Testis (tissue), 3 donors: ENCODE measurements around the gene MLPH. TPM values are rescaled to one million over a fixed set of nuclear protein-coding genes. Genes with fewer than 3 reads are reported as not detected.

Experiments used
- DNase-seq: peaks from one replicate; pipeline ENCODE4 v3.0.0-alpha.2; 2019
- H3K27ac ChIP-seq, 2 donors: fragments of 200-600 bp; sonication (generic); one replicate each; pipeline ENCODE4 v1.5.1; 2019
- H3K27me3 ChIP-seq: fragments of 200-600 bp; sonication (generic); one replicate; pipeline ENCODE4 v1.5.1; 2019
- H3K36me3 ChIP-seq: fragments of 200-600 bp; sonication (generic); one replicate; pipeline ENCODE4 v1.5.1; 2017; ENCODE audit warnings: low read depth; ENCODE audit errors: missing control alignments
- H3K4me1 ChIP-seq: fragments of 200-600 bp; sonication (generic); one replicate; pipeline ENCODE4 v1.5.1; 2019
- H3K4me3 ChIP-seq, 2 donors: fragments of 200-600 bp; sonication (generic); one replicate each; pipeline ENCODE4 v1.5.1; 2017 to 2019
- H3K9me3 ChIP-seq: fragments of 200-600 bp; sonication (generic); one replicate; pipeline ENCODE4 v1.5.1; 2017
- CTCF ChIP-seq, 3 experiments: fragments of 450-650 bp in 2 of 3; fragments of 200-600 bp in 1 of 3; sonication (generic) in 1 of 3; IDR thresholded peaks; one replicate each; pipeline ENCODE4 v1.5.1; 2016 to 2019; ENCODE audit warnings: antibody characterized with exemption in 3 of 3, mild to moderate bottlenecking in 2 of 3, moderate library complexity in 1 of 3
- POLR2A ChIP-seq: fragments of 450-650 bp; IDR thresholded peaks from one replicate; pipeline ENCODE4 v1.6.1; 2017; ENCODE audit warnings: antibody characterized with exemption, mild to moderate bottlenecking, moderate library complexity
- WGBS, 2 donors: methylation state at CpG; one replicate each; pipeline ENCODE4 v1.1.5; 2018; 5-methylcytosine and 5-hydroxymethylcytosine counted together
- intact Hi-C: fragments of 100-400 bp; cut with DNase I; formaldehyde crosslinking; loops from one replicate; pipeline ENCODE4 v1.15.1; 2023; ENCODE audit warnings: low total_unique reads
- polyA plus RNA-seq: library from polyadenylated mRNA; stranded (reverse); fragments of 350-450 nt; fragmentation: Illumina TruSeq; extraction: RNeasy Lipid Tissue Mini Kit (QIAGEN cat#74804); gene quantifications from one replicate; pipeline ENCODE4 v1.2.3, GENCODE V29; 2014; ENCODE audit warnings: low read depth, low replicate concordance; ENCODE audit not compliant: insufficient read depth
- total RNA-seq, 2 donors: library from RNA; depleted of rRNA; stranded (reverse); fragments of >200 nt; gene quantifications; one replicate each; pipeline ENCODE4 v1.2.3, GENCODE V29; 2016

The MLPH gene
- total and polyA plus RNA-seq, 3 donors from 2014 or later: 5.5 to 7.4 (median 6.5) TPM

GRCh38 chr2:237457388-237457941 lies 29.6 kb upstream of the MLPH start:
- intact Hi-C loops: no loop called here
- H3K27ac ChIP-seq: no peak overlapping the region
- H3K9me3 ChIP-seq: no peaks in the 10 kb centered on the region
- no peak for DNase-seq
- 86 to 96% methylated on average over 2 of the region's 2 CpGs for WGBS, 2 donors
- no peaks in the 10 kb centered on the region for H3K4me1 ChIP-seq
- no peak overlapping the region for H3K4me3 ChIP-seq
- TF ChIP-seq POLR2A (no peak), CTCF (IDR thresholded peaks at IDR 0.05) (no peak)
- no peaks in the 10 kb centered on the region for H3K27me3 ChIP-seq
- H3K36me3 ChIP-seq: no peaks in the 10 kb centered on the region

- H3K27me3 ChIP-seq: no peaks in the 10 kb centered on the region
- no peaks in the 10 kb centered on the region for H3K4me1 ChIP-seq
- DNase-seq: no peak
- no peak overlapping the region for H3K27ac ChIP-seq
- no peaks in the 10 kb centered on the region for H3K9me3 ChIP-seq
- no peak overlapping the region for H3K4me3 ChIP-seq
- TF ChIP-seq CTCF (IDR thresholded peaks at IDR 0.05) (no peak), POLR2A (no peak)
- intact Hi-C loops: no loop called here
- 82 to 84% methylated on average over 1 of the region's 1 CpG for WGBS, 2 donors
- no peaks in the 10 kb centered on the region for H3K36me3 ChIP-seq
Observed at GRCh38 chr2:237458519-237458918, 28.5 kb upstream of the MLPH start.

GRCh38 chr2:237459226-237459625 lies 27.8 kb upstream of the MLPH start:
- no peaks in the 10 kb centered on the region for H3K27me3 ChIP-seq
- H3K36me3 ChIP-seq: no peaks in the 10 kb centered on the region
- DNase-seq: no peak
- no peaks in the 10 kb centered on the region for H3K9me3 ChIP-seq
- H3K4me3 ChIP-seq: no peak overlapping the region
- TF ChIP-seq CTCF (IDR thresholded peaks at IDR 0.05) (no peak), POLR2A (no peak)
- no peak overlapping the region for H3K27ac ChIP-seq
- intact Hi-C loops: no loop called here
- no peaks in the 10 kb centered on the region for H3K4me1 ChIP-seq
- 88 to 90% methylated on average over 3 to 4 of the region's 4 CpGs for WGBS, 2 donors

GRCh38 chr2:237459741-237460174 lies 27.3 kb upstream of the MLPH start:
- intact Hi-C loops: no loop called here
- DNase-seq: no peak
- no peak overlapping the region for H3K4me3 ChIP-seq
- H3K4me1 ChIP-seq: no peaks in the 10 kb centered on the region
- 83 to 91% methylated on average over 3 of the region's 3 CpGs for WGBS, 2 donors
- H3K9me3 ChIP-seq: no peaks in the 10 kb centered on the region
- TF ChIP-seq POLR2A (no peak), CTCF (IDR thresholded peaks at IDR 0.05) (no peak)
- no peaks in the 10 kb centered on the region for H3K36me3 ChIP-seq
- no peaks in the 10 kb centered on the region for H3K27me3 ChIP-seq
- H3K27ac ChIP-seq: no peak overlapping the region

- H3K36me3 ChIP-seq: no peaks in the 10 kb centered on the region
- H3K27me3 ChIP-seq: no peaks in the 10 kb centered on the region
- H3K27ac ChIP-seq: no peak overlapping the region
- no peak overlapping the region for H3K4me3 ChIP-seq
- DNase-seq: no peak
- TF ChIP-seq CTCF (IDR thresholded peaks at IDR 0.05): no peak
- TF ChIP-seq POLR2A: no peak
- intact Hi-C loops: no loop called here
- H3K4me1 ChIP-seq: no peaks in the 10 kb centered on the region
- WGBS, 2 donors: 82 to 87% methylated on average over 7 to 8 of the region's 8 CpGs
- H3K9me3 ChIP-seq: no peaks in the 10 kb centered on the region
Observed at GRCh38 chr2:237464757-237465391, 22.2 kb upstream of the MLPH start.
